NOMO-1 treated with dmso at 0.1 percent for 144 hours (cell line): Measurements from ENCODE around the gene MAP2K5.

ENCODE experiments used
- DNase-seq: peaks from one replicate; lab custom pipeline; 2025; ENCODE audit not compliant: unreplicated experiment; lab: John Stamatoyannopoulos, UW

The MAP2K5 gene

GRCh38 chr15:67852418-67852817 is 309.9 kb downstream of the MAP2K5 start:
- DNase-seq = no peak

- no peak for DNase-seq
Observed at GRCh38 chr15:67853454-67853853, 311.0 kb downstream of the MAP2K5 start.

- no peak for DNase-seq
Observed at GRCh38 chr15:67854358-67854757, 311.9 kb downstream of the MAP2K5 start.

GRCh38 chr15:67855842-67856241 is 313.3 kb downstream of the MAP2K5 start:
- no peak for DNase-seq
